ENCODE results near the gene SLX9.

- TF ChIP-seq POLR2A (IDR thresholded peaks at IDR 0.05): no peak
- TF ChIP-seq CTCF (IDR thresholded peaks at IDR 0.05): no peak
Measured at GRCh38 chr21:44892095-44892494, 47.7 kb upstream of the SLX9 start.
